ENCODE results near the gene OR51V1.

OR51V1 gene

DNA sequence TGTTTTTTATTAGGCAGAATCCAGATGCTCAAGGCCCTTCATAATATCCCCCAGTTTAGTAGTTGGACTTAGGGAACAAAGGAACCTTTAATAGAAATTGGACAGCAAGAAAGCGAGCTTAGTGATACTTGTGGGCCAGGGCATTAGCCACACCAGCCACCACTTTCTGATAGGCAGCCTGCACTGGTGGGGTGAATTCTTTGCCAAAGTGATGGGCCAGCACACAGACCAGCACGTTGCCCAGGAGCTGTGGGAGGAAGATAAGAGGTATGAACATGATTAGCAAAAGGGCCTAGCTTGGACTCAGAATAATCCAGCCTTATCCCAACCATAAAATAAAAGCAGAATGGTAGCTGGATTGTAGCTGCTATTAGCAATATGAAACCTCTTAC, 25.0 kb upstream of the OR51V1 start:
- no peak overlapping the region for H3K4me3 ChIP-seq (ENCODE audit: low read depth, low read length)
- TF ChIP-seq, protein P1, sequence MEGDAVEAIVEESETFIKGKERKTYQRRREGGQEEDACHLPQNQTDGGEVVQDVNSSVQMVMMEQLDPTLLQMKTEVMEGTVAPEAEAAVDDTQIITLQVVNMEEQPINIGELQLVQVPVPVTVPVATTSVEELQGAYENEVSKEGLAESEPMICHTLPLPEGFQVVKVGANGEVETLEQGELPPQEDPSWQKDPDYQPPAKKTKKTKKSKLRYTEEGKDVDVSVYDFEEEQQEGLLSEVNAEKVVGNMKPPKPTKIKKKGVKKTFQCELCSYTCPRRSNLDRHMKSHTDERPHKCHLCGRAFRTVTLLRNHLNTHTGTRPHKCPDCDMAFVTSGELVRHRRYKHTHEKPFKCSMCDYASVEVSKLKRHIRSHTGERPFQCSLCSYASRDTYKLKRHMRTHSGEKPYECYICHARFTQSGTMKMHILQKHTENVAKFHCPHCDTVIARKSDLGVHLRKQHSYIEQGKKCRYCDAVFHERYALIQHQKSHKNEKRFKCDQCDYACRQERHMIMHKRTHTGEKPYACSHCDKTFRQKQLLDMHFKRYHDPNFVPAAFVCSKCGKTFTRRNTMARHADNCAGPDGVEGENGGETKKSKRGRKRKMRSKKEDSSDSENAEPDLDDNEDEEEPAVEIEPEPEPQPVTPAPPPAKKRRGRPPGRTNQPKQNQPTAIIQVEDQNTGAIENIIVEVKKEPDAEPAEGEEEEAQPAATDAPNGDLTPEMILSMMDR (IDR thresholded peaks at IDR 0.05; ENCODE audit: low read depth, low read length), result no peak

DNA sequence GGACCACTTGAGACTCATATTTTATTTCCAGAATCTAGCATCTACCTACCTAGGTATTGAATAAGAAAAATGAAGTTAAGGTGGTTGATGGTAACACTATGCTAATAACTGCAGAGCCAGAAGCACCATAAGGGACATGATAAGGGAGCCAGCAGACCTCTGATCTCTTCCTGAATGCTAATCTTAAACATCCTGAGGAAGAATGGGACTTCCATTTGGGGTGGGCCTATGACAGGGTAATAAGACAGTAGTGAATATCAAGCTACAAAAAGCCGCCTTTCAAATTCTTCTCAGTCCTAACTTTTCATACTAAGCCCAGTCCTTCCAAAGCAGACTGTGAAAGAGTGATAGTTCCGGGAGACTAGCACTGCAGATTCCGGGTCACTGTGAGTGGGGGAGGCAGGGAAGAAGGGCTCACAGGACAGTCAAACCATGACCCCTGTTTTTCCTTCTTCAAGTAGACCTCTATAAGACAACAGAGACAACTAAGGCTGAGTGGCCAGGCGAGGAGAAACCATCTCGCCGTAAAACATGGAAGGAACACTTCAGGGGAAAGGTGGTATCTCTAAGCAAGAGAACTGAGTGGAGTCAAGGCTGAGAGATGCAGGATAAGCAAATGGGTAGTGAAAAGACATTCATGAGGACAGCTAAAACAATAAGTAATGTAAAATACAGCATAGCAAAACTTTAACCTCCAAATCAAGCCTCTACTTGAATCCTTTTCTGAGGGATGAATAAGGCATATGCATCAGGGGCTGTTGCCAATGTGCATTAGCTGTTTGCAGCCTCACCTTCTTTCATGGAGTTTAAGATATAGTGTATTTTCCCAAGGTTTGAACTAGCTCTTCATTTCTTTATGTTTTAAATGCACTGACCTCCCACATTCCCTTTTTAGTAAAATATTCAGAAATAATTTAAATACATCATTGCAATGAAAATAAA, 24.3 kb upstream of the OR51V1 start:
- TF ChIP-seq, protein P1 (IDR thresholded peaks at IDR 0.05; ENCODE audit: low read depth, low read length), result no peak
- H3K4me3 ChIP-seq (ENCODE audit: low read depth, low read length), result no peak overlapping the region

DNA sequence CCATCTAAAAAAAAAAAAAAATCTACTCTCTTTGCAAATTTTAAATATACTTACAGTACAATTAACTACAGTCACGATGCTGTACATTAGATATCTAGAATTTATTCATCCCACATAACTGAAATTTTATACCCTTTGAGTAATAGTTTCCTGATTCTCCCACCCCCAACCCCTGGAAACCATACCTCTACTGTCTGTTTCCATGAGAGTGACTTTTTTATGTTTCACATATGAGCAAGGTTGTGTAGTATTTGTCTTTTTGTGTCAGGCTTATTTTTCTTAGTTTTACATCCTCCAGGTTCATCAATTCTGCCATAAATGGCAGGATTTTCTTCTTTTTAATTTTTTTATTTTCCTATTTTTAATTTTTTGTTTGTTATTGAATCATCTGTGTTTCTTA, 23.2 kb upstream of the OR51V1 start:
- no peak overlapping the region for H3K4me3 ChIP-seq (ENCODE audit: low read depth, low read length)
- TF ChIP-seq, protein P1 (IDR thresholded peaks at IDR 0.05; ENCODE audit: low read depth, low read length), result no peak

DNA sequence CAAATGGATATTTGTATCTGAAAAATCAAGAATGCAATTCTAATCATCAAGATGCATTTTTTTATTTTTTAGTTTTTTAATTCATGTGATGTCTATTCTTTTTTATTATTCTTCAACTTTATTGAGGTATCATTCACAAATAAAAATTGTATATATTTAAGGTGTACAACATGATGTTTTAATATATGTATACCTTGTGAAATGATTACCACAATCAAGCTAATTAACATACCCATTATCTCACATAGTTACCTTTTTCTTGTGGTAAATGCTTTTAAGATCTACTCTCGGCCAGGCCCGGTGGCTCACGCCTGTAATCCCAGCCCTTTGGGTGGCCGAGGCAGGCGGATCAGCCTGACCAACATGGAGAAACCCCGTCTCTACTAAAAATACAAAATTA, 22.7 kb upstream of the OR51V1 start:
- TF ChIP-seq, protein P1 (IDR thresholded peaks at IDR 0.05; ENCODE audit: low read depth, low read length), result no peak

DNA sequence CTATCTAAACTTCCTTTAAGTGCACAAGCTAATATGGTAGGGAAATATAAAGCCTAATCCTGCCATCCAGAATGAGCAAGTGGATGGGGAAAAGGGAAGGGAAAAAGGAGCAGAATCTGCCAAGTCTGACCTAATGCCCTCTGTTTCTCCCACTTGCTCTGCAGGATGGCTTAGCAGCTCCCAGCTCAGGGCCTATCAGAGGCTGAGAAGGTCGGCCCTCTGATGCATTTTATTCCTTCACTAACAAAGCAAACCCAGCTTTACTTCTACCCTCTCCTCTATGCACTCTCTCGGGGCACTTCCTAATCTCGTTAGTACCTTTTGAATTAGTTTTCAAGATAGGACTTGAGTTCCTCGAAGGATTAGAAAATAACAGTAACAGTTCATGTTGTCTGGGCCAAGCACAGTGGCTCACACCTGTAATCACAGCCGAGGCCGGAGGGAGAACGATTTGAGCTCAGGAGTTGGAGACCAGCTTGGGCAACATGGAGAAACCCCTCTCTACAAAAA, 9.9 kb upstream of the OR51V1 start:
- TF ChIP-seq, protein P1 (IDR thresholded peaks at IDR 0.05; ENCODE audit: low read depth, low read length), result no peak
- no peak overlapping the region for H3K4me3 ChIP-seq (ENCODE audit: low read depth, low read length)

More for the DNA sequence above, 22.7 kb upstream of the OR51V1 start:
- no peak overlapping the region for H3K4me3 ChIP-seq (ENCODE audit: low read depth, low read length)

DNA sequence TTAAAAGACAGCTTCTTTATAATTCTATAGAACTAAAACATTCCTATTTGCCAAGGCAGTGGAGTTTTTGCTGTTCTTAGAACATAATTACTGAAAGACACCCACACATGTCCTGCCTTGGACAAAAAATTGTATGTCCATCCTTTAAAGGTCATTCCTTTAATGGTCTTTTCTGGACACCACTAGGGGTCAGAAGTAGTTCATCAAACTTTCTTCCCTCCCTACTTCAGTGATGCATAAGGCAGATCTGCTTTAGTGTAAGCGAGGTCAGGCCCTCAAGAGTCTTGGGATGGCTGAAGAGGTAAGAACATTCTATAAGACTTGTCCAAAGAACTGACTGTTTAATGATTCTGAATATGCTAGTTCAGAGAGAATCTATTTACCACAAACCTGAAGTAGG, 4.3 kb upstream of the OR51V1 start:
- TF ChIP-seq, protein P1 (IDR thresholded peaks at IDR 0.05; ENCODE audit: low read depth, low read length), result peak; percentile 40; the same call in 1 of the 2 replicates
- no peak overlapping the region for H3K4me3 ChIP-seq (ENCODE audit: low read depth, low read length)

DNA sequence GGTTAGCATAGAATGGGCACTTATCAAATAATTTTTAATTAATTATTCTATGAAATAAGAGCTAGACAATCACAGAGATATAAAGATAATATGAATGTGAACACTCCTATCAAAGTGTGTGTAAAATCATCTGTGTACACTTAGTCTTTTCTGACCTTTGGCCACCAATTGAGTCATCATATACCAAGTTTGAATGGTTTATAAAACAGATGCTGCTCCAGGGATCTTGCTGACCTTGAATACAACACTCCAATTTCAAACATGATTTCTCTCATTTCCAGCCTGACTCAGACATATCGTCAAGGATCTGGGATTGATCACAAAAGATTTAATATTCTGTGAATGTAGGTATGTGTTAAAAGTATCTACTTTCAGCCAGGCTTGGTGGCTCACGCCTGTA, 2.9 kb upstream of the OR51V1 start:
- no peak overlapping the region for H3K4me3 ChIP-seq (ENCODE audit: low read depth, low read length)
- TF ChIP-seq, protein P1 (IDR thresholded peaks at IDR 0.05; ENCODE audit: low read depth, low read length), result no peak

Data from WI38 (cell line).